ENCODE data around the gene GALNT2.

- peak; percentile 82 to 90 (median 89) for TF ChIP-seq CTCF (IDR thresholded peaks at IDR 0.05)
- TF ChIP-seq POLR2A (IDR thresholded peaks at IDR 0.05) = no peak
Observed at GRCh38 chr1:230310381-230311163, 243.5 kb downstream of the GALNT2 start.
